Omental fat pad (tissue), 4 donors: ENCODE results near the gene LACRT. TPM values are rescaled to one million over a fixed set of nuclear protein-coding genes. Genes with fewer than 3 reads are reported as not detected.

Experiments used
- ATAC-seq: fragments of 150-250 bp; one replicate; pipeline ENCODE4 v1.9.1; 2016; ENCODE audit warnings: mild to moderate bottlenecking, moderate library complexity; ENCODE audit not compliant: low FRiP score
- DNase-seq: peaks from one replicate; pipeline ENCODE4 v3.0.0-alpha.2; 2019; ENCODE audit warnings: low spot score
- CTCF ChIP-seq, 3 donors: fragments of 450-650 bp; IDR thresholded peaks; one replicate each; pipeline ENCODE4 v1.5.1; 2016 to 2017; ENCODE audit warnings: antibody characterized with exemption in 3 of 3, mild to moderate bottlenecking in 3 of 3, moderate library complexity in 2 of 3
- total RNA-seq, 4 donors: library from RNA; depleted of rRNA; stranded (reverse); fragments of >200 nt; gene quantifications; one replicate each; pipeline ENCODE4 v1.1.0, GENCODE V29; 2016

LACRT gene
- total RNA-seq, 4 donors from 2014 or later, result not detected

DNA sequence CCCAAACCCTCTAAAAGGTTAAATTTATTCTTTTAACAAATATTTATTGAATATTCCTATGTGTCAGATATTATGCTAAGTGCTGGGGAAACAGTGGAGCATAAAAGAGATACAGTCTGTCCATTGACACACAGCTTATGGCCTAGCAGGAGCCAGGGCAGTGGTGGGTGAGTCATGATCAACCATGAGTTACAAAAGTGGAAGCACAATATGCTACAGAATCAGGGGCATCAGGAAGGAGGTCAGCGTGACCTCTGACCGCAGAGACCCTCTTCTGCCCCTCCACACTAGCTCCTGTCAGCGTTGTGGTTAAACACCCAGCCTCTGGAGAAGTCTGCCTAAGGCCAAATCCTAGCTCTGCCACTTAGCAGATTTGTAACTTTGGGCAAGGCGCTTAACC, 41.6 kb downstream of the LACRT start:
- DNase-seq (no peak), ATAC-seq (no peak)
- TF ChIP-seq CTCF (IDR thresholded peaks at IDR 0.05), result no peak

DNA sequence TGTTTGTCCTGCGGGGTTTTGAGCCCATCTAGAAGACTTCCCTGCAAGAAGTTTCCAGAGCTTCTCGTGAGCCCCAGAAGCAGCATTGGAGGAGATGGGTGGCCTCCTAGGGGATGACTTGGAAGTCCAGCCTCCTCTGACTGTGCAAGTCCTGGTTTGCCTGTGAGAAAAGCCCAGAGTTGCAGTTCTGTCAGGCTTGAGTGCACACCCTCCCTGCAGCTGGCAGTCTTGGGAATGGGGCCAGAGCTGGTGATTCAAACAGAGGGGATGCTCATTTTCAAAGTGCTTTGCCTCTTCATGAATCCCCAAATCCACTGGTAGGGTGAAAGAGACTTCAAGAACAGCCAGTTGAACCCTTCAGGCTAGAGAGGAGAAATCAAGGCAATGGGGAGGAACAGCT, 42.4 kb downstream of the LACRT start:
- ATAC-seq, result no peak
- no peak for TF ChIP-seq CTCF (IDR thresholded peaks at IDR 0.05)
- DNase-seq, result no peak

DNA sequence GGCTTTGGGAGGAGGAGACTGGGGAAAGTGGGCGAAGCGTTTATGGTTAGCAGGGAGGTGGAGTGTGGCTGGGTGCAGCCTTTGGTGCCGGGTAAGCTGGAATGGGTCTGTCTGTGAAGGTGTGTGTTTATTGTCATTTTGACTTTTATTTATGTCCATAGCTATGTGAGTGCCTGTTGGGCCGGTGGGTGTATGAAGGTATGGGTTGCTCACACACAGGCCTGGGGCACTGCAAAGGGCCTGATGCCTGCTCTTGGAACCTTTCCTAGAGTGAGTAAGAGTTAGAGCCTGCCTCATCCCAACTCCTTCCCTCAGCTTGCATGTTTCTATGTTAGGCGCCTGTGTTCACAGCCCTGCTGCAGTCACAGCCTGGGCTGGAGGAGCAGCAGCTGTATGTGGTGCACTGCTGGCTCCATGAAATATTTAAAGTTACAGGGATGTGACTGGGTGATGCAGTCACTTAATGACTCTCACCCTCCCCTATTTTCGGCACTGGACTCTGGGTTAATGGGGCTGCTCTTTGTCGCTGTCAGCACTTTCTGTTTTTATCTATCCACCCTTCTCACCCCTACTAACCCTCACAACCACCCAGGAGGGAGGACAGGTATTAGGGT, 43.6 kb downstream of the LACRT start:
- peak; percentile 8 for ATAC-seq
- TF ChIP-seq CTCF (IDR thresholded peaks at IDR 0.05), result no peak

GRCh38 chr12:54589964-54590363, 44.7 kb downstream of the LACRT start:
- DNase-seq, result no peak
- TF ChIP-seq CTCF (IDR thresholded peaks at IDR 0.05), result no peak
- ATAC-seq, result no peak

More for the DNA sequence above, 43.6 kb downstream of the LACRT start:
- no peak for DNase-seq

- no peak for DNase-seq
- no peak for TF ChIP-seq CTCF (IDR thresholded peaks at IDR 0.05)
- no peak for ATAC-seq
Measured at GRCh38 chr12:54588890-54589267, 45.8 kb downstream of the LACRT start.

DNA sequence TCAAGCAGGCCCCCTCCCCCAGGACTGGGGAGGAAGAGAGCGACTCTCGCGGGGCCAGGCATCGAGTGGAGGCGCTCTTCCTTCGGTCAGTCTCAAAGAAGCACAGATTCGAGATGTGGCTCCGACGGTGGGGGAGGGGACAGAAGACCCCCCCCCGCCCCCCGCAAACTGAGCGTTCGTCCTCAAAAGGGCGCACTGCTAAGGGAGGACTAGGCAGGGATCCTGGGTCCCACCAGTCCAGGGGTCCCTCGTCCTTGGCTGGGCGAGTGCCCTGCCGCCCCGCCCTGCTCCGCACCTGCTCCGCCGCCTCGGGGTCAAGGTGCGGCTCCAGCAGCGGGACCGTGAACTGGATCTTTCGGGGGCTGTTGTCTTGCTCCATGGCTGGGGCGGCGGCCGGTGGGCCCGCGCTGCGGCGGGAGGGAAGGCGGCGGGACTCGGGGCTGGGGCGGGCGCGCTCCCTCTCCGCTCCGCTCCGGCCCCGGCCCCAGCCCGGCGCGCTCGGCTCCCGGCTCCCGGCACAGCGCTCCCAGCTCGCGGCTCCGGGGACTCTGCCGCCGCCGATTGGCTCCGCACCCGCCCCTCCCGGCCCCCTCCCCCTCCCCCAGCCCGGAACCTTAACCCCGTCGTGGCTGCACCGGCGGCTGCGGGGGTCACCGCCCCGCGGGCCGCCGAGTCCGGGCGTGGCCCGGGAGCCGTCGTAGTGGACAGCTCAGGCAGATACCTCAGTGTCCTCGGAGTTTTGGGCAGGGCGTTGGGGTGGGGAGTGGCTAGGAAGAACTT, 46.4 kb downstream of the LACRT start, which contains the start of gene PPP1R1A:
PPP1R1A (minus strand) TSS at position 550 of the 780 bp plus-strand sequence; CDS start at position 379, 171 bp downstream.
- ATAC-seq (peak; percentile 43), DNase-seq (no peak)
- TF ChIP-seq CTCF (IDR thresholded peaks at IDR 0.05), result no peak
